ENCODE measurements around the gene NUDT1. TPM values are rescaled to one million over a fixed set of nuclear protein-coding genes. Genes with fewer than 3 reads are reported as not detected.

NUDT1 gene
- total RNA-seq (2021; ENCODE audit: unreplicated experiment) (47.4 TPM), Bru-seq, nascent RNA (percentile 44 among the genes with signal in this experiment), BruChase-seq, experiment 1, labeled RNA remaining after a 6-hour chase (percentile 37 among the genes with signal in this experiment), BruChase-seq, experiment 2, labeled RNA remaining after a 2-hour chase (percentile 37 among the genes with signal in this experiment)
- 37.0 and 50.4 TPM in 2 replicates for polyA plus RNA-seq (2012)
- long read RNA-seq, transcript NUDT1-206 (3 exons, 714 nt), result minor isoform, 6 of 20 reads
- long read RNA-seq, transcript NUDT1-201 (4 exons, 698 nt), result major isoform, 10 of 20 reads
- long read RNA-seq, partial matches to known transcripts, result 0 of 20 reads
- long read RNA-seq, other reads (novel, unspliced or antisense), result 1 of 20 reads

DNA sequence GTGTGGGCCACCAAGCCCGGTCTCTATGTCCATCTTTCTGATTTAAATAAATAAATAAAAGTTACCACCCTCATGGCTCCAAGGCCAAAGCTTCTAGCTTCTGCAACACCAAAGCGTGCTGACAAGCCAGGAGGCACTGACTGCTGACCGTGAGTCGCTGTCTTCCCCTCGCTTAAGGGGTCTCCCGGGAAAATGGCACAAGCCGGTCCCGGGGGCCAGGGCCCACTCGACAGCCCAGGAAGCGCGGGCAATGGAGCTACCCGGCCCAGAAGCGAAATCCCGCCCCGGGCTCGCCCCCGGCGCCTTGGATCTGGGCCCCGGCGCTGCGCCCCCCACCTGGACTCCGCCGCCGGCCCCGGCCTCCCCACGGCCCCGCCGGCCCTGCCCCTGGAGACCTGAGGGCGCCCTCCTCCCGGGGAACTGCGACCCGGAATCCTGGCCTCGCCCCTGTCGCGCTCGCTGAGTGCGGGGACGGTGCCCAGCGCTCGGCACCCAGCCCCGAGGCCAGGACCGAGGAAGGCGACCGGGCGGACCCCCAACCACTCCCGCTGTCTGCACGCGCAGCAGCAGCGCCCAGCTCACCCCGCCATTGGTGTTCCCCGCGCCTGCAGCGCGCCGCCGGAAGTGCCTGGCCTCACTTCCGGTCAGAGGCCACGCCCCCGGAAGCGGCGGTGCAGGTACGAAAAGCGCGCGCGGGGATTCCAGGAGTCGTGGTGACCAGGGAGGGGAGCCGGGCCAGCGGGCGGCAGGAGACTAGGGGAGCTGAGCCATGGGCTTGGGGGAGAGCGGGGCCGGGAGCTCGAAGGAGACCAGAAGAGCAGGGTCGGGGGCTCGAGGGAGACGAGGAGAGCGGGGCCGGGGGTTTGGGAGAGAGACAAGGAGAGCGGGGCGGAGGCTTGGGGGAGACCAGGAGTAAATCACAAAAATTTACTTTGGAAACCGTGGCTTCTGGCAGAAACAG lies at the start of gene NUDT1, which contains the start of gene MRM2:
Gene NUDT1, plus strand, starts transcription at position 647 of the 961 bp plus-strand sequence. CDS start 2,349 bp downstream, outside the sequence.
Gene MRM2, minus strand, starts transcription at position 626 of the 961 bp plus-strand sequence. Its CDS starts 36 bp downstream, at position 590.
- no peaks in the 10 kb centered on the region for H4K20me1 ChIP-seq (ENCODE audit: insufficient read depth)
- peaks cover 65% of the 10 kb centered on the region for H3K79me2 ChIP-seq (ENCODE audit: insufficient read depth, low read length)
- H3K27me3 ChIP-seq (ENCODE audit: insufficient read depth, low read length), result no peaks in the 10 kb centered on the region
- peaks cover 9 to 23% of the 10 kb centered on the region in 2 experiments for H3K4me1 ChIP-seq (ENCODE audit: control insufficient read depth in 1 of 2, insufficient read depth in 2 of 2, low read length in 2 of 2)
- CTCF ChIA-PET, result no interaction called here
- intact Hi-C loops (cut with micrococcal nuclease), result no loop called here
- H3K4me3 ChIP-seq (replicated peaks in 1 of 2; ENCODE audit: low read depth in 1 of 2, low read length in 2 of 2), result peak within 1 kb of the TSS; percentile 74 to 94
- POLR2A ChIA-PET, result no interaction called here
- DNase-seq (ENCODE audit: low read depth, low spot score) (peak; percentile 56), ATAC-seq (peak; percentile 84)
- H3K36me3 ChIP-seq (ENCODE audit: control insufficient read depth in 1 of 2, insufficient read depth in 2 of 2, low read length in 2 of 2), result peaks cover 11 to 26% of the 10 kb centered on the region in 2 experiments
- H3K9me2 ChIP-seq (ENCODE audit: insufficient read depth), result no peaks in the 10 kb centered on the region
- H3K4me2 ChIP-seq (ENCODE audit: low read length), result peak within 1 kb of the TSS; percentile 83
- peak within 1 kb of the TSS; percentile 85 for H3K27ac ChIP-seq (ENCODE audit: low read depth, low read length)
- RAD21 ChIA-PET (ENCODE audit: low non-redundant PET in 1 of 2, low total read pairs in 2 of 2, uncharacterized antibody in 2 of 2, unreplicated experiment in 2 of 2), result no interaction called here
- H3K9ac ChIP-seq (ENCODE audit: low read length), result peak within 1 kb of the TSS; percentile 91
- BruUV-seq (replicated peaks), result no TSS peak
- H2AFZ ChIP-seq (ENCODE audit: low read depth, low read length, poor library complexity, severe bottlenecking), result no peak within 1 kb of the TSS
- H3K9me3 ChIP-seq (ENCODE audit: control insufficient read depth in 1 of 2, insufficient read depth in 1 of 2, low read depth in 1 of 2, low read length in 2 of 2), result no peaks in the 10 kb centered on the region
- no peak for TF ChIP-seq TCF7L2 (IDR thresholded peaks at IDR 0.05; ENCODE audit: borderline replicate concordance, extremely low read depth, insufficient read depth, insufficient read length)
- TF ChIP-seq CBX3 (IDR thresholded peaks at IDR 0.05; ENCODE audit: low read depth), result no peak
- TF ChIP-seq JUND (IDR thresholded peaks at IDR 0.05), result no peak; the same call in 1 of the 2 replicates
- TF ChIP-seq, protein P1, sequence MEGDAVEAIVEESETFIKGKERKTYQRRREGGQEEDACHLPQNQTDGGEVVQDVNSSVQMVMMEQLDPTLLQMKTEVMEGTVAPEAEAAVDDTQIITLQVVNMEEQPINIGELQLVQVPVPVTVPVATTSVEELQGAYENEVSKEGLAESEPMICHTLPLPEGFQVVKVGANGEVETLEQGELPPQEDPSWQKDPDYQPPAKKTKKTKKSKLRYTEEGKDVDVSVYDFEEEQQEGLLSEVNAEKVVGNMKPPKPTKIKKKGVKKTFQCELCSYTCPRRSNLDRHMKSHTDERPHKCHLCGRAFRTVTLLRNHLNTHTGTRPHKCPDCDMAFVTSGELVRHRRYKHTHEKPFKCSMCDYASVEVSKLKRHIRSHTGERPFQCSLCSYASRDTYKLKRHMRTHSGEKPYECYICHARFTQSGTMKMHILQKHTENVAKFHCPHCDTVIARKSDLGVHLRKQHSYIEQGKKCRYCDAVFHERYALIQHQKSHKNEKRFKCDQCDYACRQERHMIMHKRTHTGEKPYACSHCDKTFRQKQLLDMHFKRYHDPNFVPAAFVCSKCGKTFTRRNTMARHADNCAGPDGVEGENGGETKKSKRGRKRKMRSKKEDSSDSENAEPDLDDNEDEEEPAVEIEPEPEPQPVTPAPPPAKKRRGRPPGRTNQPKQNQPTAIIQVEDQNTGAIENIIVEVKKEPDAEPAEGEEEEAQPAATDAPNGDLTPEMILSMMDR (IDR thresholded peaks at IDR 0.05 in 2 of 3, conservative IDR thresholded peaks at IDR 0.05 in 1 of 3; ENCODE audit: borderline replicate concordance in 1 of 3, insufficient read depth in 1 of 3, low read depth in 2 of 3, low read length in 2 of 3), result no peak
- TF ChIP-seq, protein P2, sequence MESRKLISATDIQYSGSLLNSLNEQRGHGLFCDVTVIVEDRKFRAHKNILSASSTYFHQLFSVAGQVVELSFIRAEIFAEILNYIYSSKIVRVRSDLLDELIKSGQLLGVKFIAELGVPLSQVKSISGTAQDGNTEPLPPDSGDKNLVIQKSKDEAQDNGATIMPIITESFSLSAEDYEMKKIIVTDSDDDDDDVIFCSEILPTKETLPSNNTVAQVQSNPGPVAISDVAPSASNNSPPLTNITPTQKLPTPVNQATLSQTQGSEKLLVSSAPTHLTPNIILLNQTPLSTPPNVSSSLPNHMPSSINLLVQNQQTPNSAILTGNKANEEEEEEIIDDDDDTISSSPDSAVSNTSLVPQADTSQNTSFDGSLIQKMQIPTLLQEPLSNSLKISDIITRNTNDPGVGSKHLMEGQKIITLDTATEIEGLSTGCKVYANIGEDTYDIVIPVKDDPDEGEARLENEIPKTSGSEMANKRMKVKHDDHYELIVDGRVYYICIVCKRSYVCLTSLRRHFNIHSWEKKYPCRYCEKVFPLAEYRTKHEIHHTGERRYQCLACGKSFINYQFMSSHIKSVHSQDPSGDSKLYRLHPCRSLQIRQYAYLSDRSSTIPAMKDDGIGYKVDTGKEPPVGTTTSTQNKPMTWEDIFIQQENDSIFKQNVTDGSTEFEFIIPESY (IDR thresholded peaks at IDR 0.05; ENCODE audit: extremely low read depth, insufficient replicate concordance, low read length), result peak; percentile 34
- no peak for TF ChIP-seq FOSL1 (IDR thresholded peaks at IDR 0.05; ENCODE audit: low read depth)
- TF ChIP-seq EGR1 (IDR thresholded peaks at IDR 0.05; ENCODE audit: low read depth), result no peak; the same call in 1 of the 2 replicates
- TF ChIP-seq SIN3A (IDR thresholded peaks at IDR 0.05; ENCODE audit: low read depth), result peak; percentile 98
- peak; percentile 92 for TF ChIP-seq POLR2AphosphoS5 (IDR thresholded peaks at IDR 0.05; ENCODE audit: low read depth, low read length)
- no peak for TF ChIP-seq EZH2phosphoT487 (IDR thresholded peaks at IDR 0.05; ENCODE audit: borderline replicate concordance)
- TF ChIP-seq POLR2A (IDR thresholded peaks at IDR 0.05; ENCODE audit: borderline replicate concordance, extremely low read depth, insufficient read depth, insufficient read length), result peak; percentile 95
- peak; percentile 69 for TF ChIP-seq SP1 (IDR thresholded peaks at IDR 0.05; ENCODE audit: low read depth)
- TF ChIP-seq ELF1 (IDR thresholded peaks at IDR 0.05; ENCODE audit: borderline replicate concordance, low read depth), result no peak; the same call in 1 of the 2 replicates
- no peak for TF ChIP-seq SRF (IDR thresholded peaks at IDR 0.05; ENCODE audit: low read depth)
- TF ChIP-seq, protein P3, sequence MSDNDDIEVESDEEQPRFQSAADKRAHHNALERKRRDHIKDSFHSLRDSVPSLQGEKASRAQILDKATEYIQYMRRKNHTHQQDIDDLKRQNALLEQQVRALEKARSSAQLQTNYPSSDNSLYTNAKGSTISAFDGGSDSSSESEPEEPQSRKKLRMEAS (IDR thresholded peaks at IDR 0.05), result peak; percentile 92
- TF ChIP-seq ZNF274 (IDR thresholded peaks at IDR 0.05; ENCODE audit: low read depth, low read length), result no peak
- TF ChIP-seq YY1 (IDR thresholded peaks at IDR 0.05; ENCODE audit: extremely low read depth, insufficient replicate concordance, low read depth, low read length), result peak; percentile 93
- TF ChIP-seq, protein P4, sequence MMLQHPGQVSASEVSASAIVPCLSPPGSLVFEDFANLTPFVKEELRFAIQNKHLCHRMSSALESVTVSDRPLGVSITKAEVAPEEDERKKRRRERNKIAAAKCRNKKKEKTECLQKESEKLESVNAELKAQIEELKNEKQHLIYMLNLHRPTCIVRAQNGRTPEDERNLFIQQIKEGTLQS (IDR thresholded peaks at IDR 0.05), result no peak
- peak; percentile 81; the same call in 1 of the 2 replicates for TF ChIP-seq ZFX (IDR thresholded peaks at IDR 0.05)
- TF ChIP-seq CEBPB (IDR thresholded peaks at IDR 0.05; ENCODE audit: low read depth), result no peak
- TF ChIP-seq RAD21 (IDR thresholded peaks at IDR 0.05; ENCODE audit: low read depth), result no peak
